ENCODE results near the gene OR2S2. TPM values are rescaled to one million over a fixed set of nuclear protein-coding genes. Genes with fewer than 3 reads are reported as not detected.

The OR2S2 gene
- total RNA-seq, 1 donor from 2014 or later: not detected

DNA sequence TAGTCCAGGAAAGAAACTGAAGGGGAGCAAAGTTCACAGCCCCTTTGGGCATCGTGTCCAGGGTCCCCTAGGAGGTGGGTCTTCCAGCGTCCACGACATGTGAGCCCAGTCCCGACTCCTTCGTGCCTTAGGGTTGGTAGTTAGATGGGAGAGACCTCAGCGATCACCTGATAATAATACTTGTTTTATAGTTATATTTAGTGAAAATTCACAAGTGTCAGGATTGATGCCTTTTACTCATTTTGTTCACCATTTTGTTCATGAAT, 28.6 kb downstream of the OR2S2 start:
- Histone ChIP-seq H3K36me3 (ENCODE audit: control insufficient read depth, insufficient read depth, low read length) (no peaks in the 10 kb centered on the region), H3K27me3 (ENCODE audit: control insufficient read depth, insufficient read depth, low read length) (no peaks in the 10 kb centered on the region), H3K4me3 (ENCODE audit: low read depth, low read length) (no peak overlapping the region)
- TF ChIP-seq, protein P1, sequence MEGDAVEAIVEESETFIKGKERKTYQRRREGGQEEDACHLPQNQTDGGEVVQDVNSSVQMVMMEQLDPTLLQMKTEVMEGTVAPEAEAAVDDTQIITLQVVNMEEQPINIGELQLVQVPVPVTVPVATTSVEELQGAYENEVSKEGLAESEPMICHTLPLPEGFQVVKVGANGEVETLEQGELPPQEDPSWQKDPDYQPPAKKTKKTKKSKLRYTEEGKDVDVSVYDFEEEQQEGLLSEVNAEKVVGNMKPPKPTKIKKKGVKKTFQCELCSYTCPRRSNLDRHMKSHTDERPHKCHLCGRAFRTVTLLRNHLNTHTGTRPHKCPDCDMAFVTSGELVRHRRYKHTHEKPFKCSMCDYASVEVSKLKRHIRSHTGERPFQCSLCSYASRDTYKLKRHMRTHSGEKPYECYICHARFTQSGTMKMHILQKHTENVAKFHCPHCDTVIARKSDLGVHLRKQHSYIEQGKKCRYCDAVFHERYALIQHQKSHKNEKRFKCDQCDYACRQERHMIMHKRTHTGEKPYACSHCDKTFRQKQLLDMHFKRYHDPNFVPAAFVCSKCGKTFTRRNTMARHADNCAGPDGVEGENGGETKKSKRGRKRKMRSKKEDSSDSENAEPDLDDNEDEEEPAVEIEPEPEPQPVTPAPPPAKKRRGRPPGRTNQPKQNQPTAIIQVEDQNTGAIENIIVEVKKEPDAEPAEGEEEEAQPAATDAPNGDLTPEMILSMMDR (IDR thresholded peaks at IDR 0.05; ENCODE audit: insufficient read depth, low read length, poor library complexity, severe bottlenecking): no peak
- no peak for DNase-seq (ENCODE audit: low read depth)

DNA sequence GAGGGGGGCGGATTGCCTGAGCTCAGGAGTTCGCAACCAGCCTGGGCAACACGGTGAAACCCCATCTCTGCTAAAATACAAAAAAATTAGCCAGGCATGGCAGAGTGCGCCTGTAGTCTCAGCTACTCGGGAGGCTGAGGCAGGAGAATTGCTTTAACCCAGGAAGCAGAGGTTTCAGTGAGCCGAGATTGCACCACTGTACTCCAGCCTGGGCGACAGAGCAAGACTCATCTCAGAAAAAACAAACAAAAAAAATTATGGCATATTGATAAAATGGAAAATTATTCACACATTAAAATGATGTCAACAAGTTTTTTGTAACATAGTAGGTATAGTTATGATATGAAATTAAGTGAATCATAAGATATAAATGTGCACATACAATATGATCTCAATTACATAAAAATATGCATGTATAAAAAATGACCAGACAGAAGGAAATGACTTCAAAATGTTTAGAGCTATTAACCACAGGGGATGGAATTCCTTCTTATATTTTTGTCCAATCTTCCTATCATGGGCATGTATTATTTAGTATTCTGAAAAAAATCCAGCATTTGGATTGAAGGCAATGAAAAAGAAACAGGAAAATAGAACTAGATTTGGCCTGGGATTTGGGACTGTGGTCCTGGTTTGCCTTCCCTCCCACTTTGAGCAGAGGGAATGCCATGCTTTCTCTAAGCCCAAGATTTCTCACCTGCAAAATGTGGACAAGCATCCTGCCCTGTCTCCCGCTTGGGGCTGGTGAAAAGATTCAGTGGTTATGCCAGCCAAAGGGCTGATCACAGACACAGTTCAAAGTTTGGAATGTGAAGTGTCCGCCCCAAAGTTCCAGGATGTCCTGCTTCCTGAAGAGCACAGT, 29.1 kb downstream of the OR2S2 start:
- DNase-seq (ENCODE audit: low read depth): no peak
- TF ChIP-seq, protein P1 (IDR thresholded peaks at IDR 0.05; ENCODE audit: insufficient read depth, low read length, poor library complexity, severe bottlenecking): no peak
- no peak overlapping the region for H3K4me3 ChIP-seq (ENCODE audit: low read depth, low read length)
- H3K27me3 ChIP-seq (ENCODE audit: control insufficient read depth, insufficient read depth, low read length): no peaks in the 10 kb centered on the region
- H3K36me3 ChIP-seq (ENCODE audit: control insufficient read depth, insufficient read depth, low read length): no peaks in the 10 kb centered on the region

DNA sequence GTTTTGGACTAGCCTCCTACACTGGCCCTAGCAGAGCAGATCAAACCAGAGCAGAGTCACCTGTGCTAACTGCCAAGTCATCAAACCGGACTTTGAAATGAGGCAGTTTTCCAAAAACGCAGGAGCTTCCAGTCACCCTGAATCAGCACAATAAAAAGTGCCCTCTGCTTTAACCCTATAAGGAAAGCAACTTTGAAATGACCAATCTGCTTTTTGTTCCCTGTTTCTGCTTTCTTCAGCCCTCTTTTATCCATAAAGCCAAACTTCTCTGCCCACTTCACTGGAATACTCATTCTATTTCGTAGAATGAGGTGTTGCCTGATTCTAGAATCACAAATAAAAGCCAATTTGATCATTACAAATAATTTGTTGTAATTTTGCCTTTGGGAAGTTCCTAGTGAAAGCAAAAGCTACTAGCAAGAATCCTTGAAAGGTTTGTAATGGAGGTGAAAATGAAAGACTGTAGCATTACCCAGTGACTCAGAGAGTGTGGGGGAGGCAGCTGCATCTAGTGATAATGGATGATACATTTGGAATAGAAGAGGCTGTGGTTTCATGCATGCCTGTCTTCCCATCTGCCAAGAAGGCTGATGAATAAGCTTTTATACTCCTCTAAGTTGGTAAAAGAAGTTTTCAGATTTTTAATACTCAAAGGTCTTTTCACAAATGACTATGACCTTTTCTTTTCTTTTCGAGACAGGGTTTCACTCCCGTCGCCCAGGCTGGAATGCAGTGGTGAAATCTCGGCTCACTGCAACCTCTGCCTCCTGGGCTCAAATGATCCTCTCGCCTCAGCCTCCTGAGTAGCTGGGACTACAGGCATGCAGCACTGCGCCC, 33.8 kb downstream of the OR2S2 start:
- no peaks in the 10 kb centered on the region for H3K27me3 ChIP-seq (ENCODE audit: control insufficient read depth, insufficient read depth, low read length)
- TF ChIP-seq, protein P1 (IDR thresholded peaks at IDR 0.05; ENCODE audit: insufficient read depth, low read length, poor library complexity, severe bottlenecking): no peak
- peak; percentile 90 for DNase-seq (ENCODE audit: low read depth)
- no peaks in the 10 kb centered on the region for H3K36me3 ChIP-seq (ENCODE audit: control insufficient read depth, insufficient read depth, low read length)
- no peak overlapping the region for H3K4me3 ChIP-seq (ENCODE audit: low read depth, low read length)

DNA sequence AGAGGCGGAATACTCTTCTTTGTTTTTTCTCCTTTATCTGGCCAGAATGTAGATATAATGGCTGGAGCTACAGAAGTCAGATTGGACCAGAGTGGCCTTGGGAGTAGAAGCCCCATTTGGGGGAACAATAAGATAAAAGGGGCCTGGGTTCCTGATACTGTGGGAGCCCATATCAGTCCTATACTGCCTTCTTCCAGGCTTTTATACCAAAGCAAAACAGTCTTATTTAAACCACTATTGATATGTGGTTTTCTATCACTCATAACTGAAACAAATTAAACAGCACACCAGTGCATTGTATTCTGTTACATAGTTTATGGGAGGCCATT, 34.4 kb downstream of the OR2S2 start:
- TF ChIP-seq, protein P1 (IDR thresholded peaks at IDR 0.05; ENCODE audit: insufficient read depth, low read length, poor library complexity, severe bottlenecking): no peak
- Histone ChIP-seq H3K27me3 (ENCODE audit: control insufficient read depth, insufficient read depth, low read length) (no peaks in the 10 kb centered on the region), H3K4me3 (ENCODE audit: low read depth, low read length) (no peak overlapping the region), H3K36me3 (ENCODE audit: control insufficient read depth, insufficient read depth, low read length) (no peaks in the 10 kb centered on the region)
- no peak for DNase-seq (ENCODE audit: low read depth)

DNA sequence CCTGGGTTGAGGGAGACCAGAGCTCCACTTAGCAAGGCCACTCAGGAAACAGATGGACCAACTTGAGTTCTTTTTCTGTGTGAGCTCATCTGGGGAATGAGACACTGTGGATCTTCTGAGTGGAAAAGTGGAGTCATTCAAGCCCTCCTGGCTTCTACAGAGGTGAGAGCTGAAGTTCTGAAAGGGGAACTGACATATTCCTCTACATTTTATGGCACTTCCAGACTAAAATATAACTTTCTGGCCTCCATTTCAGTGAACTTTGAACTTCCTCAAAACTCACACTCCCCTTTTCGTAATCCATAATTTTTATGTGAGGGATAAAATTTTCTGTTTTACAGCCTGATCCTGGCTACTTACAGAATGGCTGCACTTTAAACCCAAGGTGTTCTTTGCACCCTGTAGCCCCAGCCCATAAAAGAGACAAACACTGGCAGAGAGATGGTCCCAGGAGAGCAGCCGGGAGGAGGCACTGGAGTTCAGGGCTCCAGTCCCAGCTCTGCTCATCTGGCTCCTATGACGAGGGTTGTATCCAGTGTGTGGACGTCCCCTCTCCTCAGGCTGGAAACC, 37.8 kb downstream of the OR2S2 start:
- TF ChIP-seq, protein P1 (IDR thresholded peaks at IDR 0.05; ENCODE audit: insufficient read depth, low read length, poor library complexity, severe bottlenecking): no peak
- no peak for DNase-seq (ENCODE audit: low read depth)
- no peak overlapping the region for H3K4me3 ChIP-seq (ENCODE audit: low read depth, low read length)
- H3K27me3 ChIP-seq (ENCODE audit: control insufficient read depth, insufficient read depth, low read length): no peaks in the 10 kb centered on the region
- no peaks in the 10 kb centered on the region for H3K36me3 ChIP-seq (ENCODE audit: control insufficient read depth, insufficient read depth, low read length)

All from kidney epithelial cell (primary cell).